ENCODE data around the gene CD79A.

DNA sequence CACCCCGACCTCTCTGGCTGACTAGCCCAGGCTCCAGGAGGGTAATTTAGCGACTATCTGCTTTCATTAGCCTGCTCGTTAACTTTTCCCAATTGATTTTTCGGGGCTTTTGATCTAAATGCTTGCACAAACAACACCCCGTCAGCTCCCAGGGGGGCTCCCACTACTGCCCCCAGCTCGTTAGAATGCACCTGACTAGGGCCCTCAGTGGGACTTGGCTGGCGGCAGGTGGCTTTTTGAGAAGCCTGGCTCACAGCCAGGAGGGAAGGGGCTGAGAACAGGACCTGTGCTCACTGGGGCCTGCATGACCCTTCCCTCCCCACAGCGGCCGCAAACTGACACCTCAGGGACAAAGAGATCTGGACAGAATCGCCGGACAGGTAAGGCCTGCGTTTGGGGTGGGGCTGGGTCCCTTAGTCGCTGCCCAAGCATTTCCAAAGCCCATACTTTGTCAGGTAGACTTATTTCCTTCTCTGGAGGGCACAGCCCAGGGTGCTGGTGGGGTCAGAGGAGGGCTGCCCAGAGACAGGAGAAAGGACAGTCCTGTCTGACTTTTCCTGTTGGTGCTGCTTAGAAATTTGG lies 7.6 kb upstream of the CD79A start:
- TF ChIP-seq, protein P1, sequence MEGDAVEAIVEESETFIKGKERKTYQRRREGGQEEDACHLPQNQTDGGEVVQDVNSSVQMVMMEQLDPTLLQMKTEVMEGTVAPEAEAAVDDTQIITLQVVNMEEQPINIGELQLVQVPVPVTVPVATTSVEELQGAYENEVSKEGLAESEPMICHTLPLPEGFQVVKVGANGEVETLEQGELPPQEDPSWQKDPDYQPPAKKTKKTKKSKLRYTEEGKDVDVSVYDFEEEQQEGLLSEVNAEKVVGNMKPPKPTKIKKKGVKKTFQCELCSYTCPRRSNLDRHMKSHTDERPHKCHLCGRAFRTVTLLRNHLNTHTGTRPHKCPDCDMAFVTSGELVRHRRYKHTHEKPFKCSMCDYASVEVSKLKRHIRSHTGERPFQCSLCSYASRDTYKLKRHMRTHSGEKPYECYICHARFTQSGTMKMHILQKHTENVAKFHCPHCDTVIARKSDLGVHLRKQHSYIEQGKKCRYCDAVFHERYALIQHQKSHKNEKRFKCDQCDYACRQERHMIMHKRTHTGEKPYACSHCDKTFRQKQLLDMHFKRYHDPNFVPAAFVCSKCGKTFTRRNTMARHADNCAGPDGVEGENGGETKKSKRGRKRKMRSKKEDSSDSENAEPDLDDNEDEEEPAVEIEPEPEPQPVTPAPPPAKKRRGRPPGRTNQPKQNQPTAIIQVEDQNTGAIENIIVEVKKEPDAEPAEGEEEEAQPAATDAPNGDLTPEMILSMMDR (IDR thresholded peaks at IDR 0.05; ENCODE audit: insufficient read depth, low read length), result no peak
- no peak for TF ChIP-seq GABPA (IDR thresholded peaks at IDR 0.05; ENCODE audit: low read depth)
- TF ChIP-seq POLR2AphosphoS5 (IDR thresholded peaks at IDR 0.05; ENCODE audit: low read depth), result no peak; the same call in none of the 2 replicates

Data from HL-60 (cell line).